Trophoblast cell (in vitro differentiated cells and primary cell): ENCODE measurements around the gene LPP.
A peak's percentile ranks its signal among the peaks of the same experiment; 100 is the strongest.

Experiments used
- DNase-seq, 2 donors: peaks; one replicate each; pipeline ENCODE4 v3.0.0-alpha.2; 2016
- H2AFZ ChIP-seq: 2 replicates; pipeline ENCODE4 v1.6.1; 2013; ENCODE audit warnings: low read length, moderate library complexity, mild to moderate bottlenecking; ENCODE audit not compliant: insufficient read depth, poor library complexity
- H2AK5ac ChIP-seq: 2 replicates; pipeline ENCODE4 v1.6.1; 2013; ENCODE audit warnings: mild to moderate bottlenecking, low read length
- H2BK120ac ChIP-seq: 2 replicates; pipeline ENCODE4 v1.6.1; 2013; ENCODE audit warnings: low read length, mild to moderate bottlenecking, moderate library complexity; ENCODE audit not compliant: insufficient read depth, poor library complexity
- H2BK12ac ChIP-seq: 2 replicates; pipeline ENCODE4 v1.6.1; 2013; ENCODE audit warnings: mild to moderate bottlenecking, low read length, moderate library complexity
- H2BK5ac ChIP-seq: 2 replicates; pipeline ENCODE4 v1.6.1; 2013; ENCODE audit warnings: low read length, low read depth, moderate library complexity, mild to moderate bottlenecking; ENCODE audit not compliant: poor library complexity
- H3K14ac ChIP-seq: 2 replicates; pipeline ENCODE4 v1.6.1; 2013; ENCODE audit warnings: mild to moderate bottlenecking, low read length
- H3K18ac ChIP-seq: 2 replicates; pipeline ENCODE4 v1.6.1; 2013; ENCODE audit warnings: mild to moderate bottlenecking, low read length
- H3K23ac ChIP-seq: 2 replicates; pipeline ENCODE4 v1.6.1; 2013; ENCODE audit warnings: low read length
- H3K27ac ChIP-seq: 2 replicates; pipeline ENCODE4 v1.5.1; 2013; ENCODE audit warnings: low read depth, mild to moderate bottlenecking, inconsistent platforms, low read length, moderate library complexity
- H3K27me3 ChIP-seq: 2 replicates; pipeline ENCODE4 v1.6.1; 2013; ENCODE audit warnings: inconsistent platforms, mild to moderate bottlenecking, low read length, moderate library complexity; ENCODE audit not compliant: insufficient read depth
- H3K36me3 ChIP-seq, 2 experiments: 1 replicate in 1 of 2; 2 replicates in 1 of 2; pipeline ENCODE4 v1.6.1; 2013; ENCODE audit warnings: low read length in 2 of 2, mild to moderate bottlenecking in 2 of 2, moderate library complexity in 1 of 2; ENCODE audit not compliant: insufficient read depth in 2 of 2, control insufficient read depth in 1 of 2
- H3K4ac ChIP-seq: 2 replicates; pipeline ENCODE4 v1.6.1; 2013; ENCODE audit warnings: low read depth, mild to moderate bottlenecking, low read length, moderate library complexity
- H3K4me1 ChIP-seq, 2 experiments: 1 replicate in 1 of 2; 2 replicates in 1 of 2; pipeline ENCODE4 v1.6.1; 2013; ENCODE audit warnings: low read length in 2 of 2, mild to moderate bottlenecking in 2 of 2, moderate library complexity in 1 of 2; ENCODE audit not compliant: insufficient read depth in 2 of 2, control insufficient read depth in 1 of 2
- H3K4me2 ChIP-seq: 2 replicates; pipeline ENCODE4 v1.6.1; 2013; ENCODE audit warnings: inconsistent platforms, mild to moderate bottlenecking, low read length, moderate library complexity
- H3K4me3 ChIP-seq: 2 replicates; pipeline ENCODE4 v1.5.1; 2013; ENCODE audit warnings: mild to moderate bottlenecking, low read depth, low read length, inconsistent platforms
- H3K79me1 ChIP-seq: one replicate; pipeline ENCODE4 v1.6.1; 2013; ENCODE audit warnings: low read length
- H3K79me2 ChIP-seq: 2 replicates; pipeline ENCODE4 v1.6.1; 2013; ENCODE audit warnings: low read length, mild to moderate bottlenecking; ENCODE audit not compliant: control insufficient read depth, insufficient read depth, poor library complexity
- H3K9ac ChIP-seq: 2 replicates; pipeline ENCODE4 v1.6.1; 2013; ENCODE audit warnings: mild to moderate bottlenecking, low read length
- H3K9me3 ChIP-seq: 2 replicates; pipeline ENCODE4 v1.6.1; 2013; ENCODE audit warnings: low read depth, mild to moderate bottlenecking, control low read depth, inconsistent platforms, low read length; ENCODE audit not compliant: insufficient read depth
- H4K12ac ChIP-seq: 2 replicates; pipeline ENCODE4 v1.6.1; 2013; ENCODE audit warnings: low read depth, mild to moderate bottlenecking, low read length, moderate library complexity
- H4K8ac ChIP-seq: 2 replicates; pipeline ENCODE4 v1.6.1; 2013; ENCODE audit warnings: low read depth, mild to moderate bottlenecking, low read length, moderate library complexity
- H4K91ac ChIP-seq: one replicate; pipeline ENCODE4 v1.6.1; 2013; ENCODE audit warnings: low read depth, mild to moderate bottlenecking, low read length, moderate library complexity
- WGBS: extraction: QIAGEN DNeasy Blood & Tissue Kit; methylation state at CpG from one replicate; pipeline ENCODE4 v1.1.7; 2013; ENCODE audit warnings: missing lambda C conversion rate; ENCODE audit not compliant: insufficient read length, insufficient coverage; ENCODE audit errors: extremely low coverage; 5-methylcytosine and 5-hydroxymethylcytosine counted together

LPP gene

GRCh38 chr3:188192034-188192433 lies 38.1 kb downstream of the LPP start:
- peaks cover 4% of the 10 kb centered on the region for H3K79me2 ChIP-seq
- H4K12ac ChIP-seq, result no peak overlapping the region
- H2BK12ac ChIP-seq, result no peak overlapping the region
- no peak overlapping the region for H3K4me2 ChIP-seq
- H3K9me3 ChIP-seq, result no peaks in the 10 kb centered on the region
- H2AK5ac ChIP-seq, result no peak overlapping the region
- no peak overlapping the region for H4K91ac ChIP-seq
- no peak overlapping the region for H3K4ac ChIP-seq
- no peak overlapping the region for H2BK5ac ChIP-seq
- DNase-seq, result no peak
- H3K23ac ChIP-seq, result no peak overlapping the region
- H3K9ac ChIP-seq, result no peak overlapping the region
- H2BK120ac ChIP-seq, result no peak overlapping the region
- H3K4me3 ChIP-seq, result no peak overlapping the region
- no peak overlapping the region for H3K14ac ChIP-seq
- peaks cover under 1% of the 10 kb centered on the region for H3K79me1 ChIP-seq
- peaks cover 6 to 7% of the 10 kb centered on the region in 2 experiments for H3K36me3 ChIP-seq
- H3K27me3 ChIP-seq, result no peaks in the 10 kb centered on the region
- WGBS, result no CpG with 5 or more reads among the region's 2 CpGs
- H3K27ac ChIP-seq, result no peak overlapping the region
- H3K4me1 ChIP-seq, result peaks cover 5 to 11% of the 10 kb centered on the region in 2 experiments
- no peak overlapping the region for H4K8ac ChIP-seq
- H2AFZ ChIP-seq, result no peak overlapping the region
- H3K18ac ChIP-seq, result no peak overlapping the region

- no peak overlapping the region for H2BK5ac ChIP-seq
- H4K8ac ChIP-seq, result no peak overlapping the region
- H3K36me3 ChIP-seq, result peaks cover 3 to 7% of the 10 kb centered on the region in 2 experiments
Measured at GRCh38 chr3:188194332-188194731, 40.4 kb downstream of the LPP start.

GRCh38 chr3:188196232-188196990 lies 42.5 kb downstream of the LPP start:
- no peak overlapping the region for H2BK120ac ChIP-seq
- no peak overlapping the region for H2BK5ac ChIP-seq
- H2AK5ac ChIP-seq, result no peak overlapping the region
- no peak overlapping the region for H2AFZ ChIP-seq
- H3K4ac ChIP-seq, result no peak overlapping the region
- H3K4me2 ChIP-seq, result no peak overlapping the region
- DNase-seq, result no peak
- no peak overlapping the region for H3K4me3 ChIP-seq
- H2BK12ac ChIP-seq, result no peak overlapping the region
- no CpG with 5 or more reads among the region's 6 CpGs for WGBS
- peak overlapping the region; percentile 0 for H4K91ac ChIP-seq
- peaks cover 3% of the 10 kb centered on the region for H3K79me1 ChIP-seq
- H3K23ac ChIP-seq, result no peak overlapping the region
- no peak overlapping the region for H3K14ac ChIP-seq
- H3K79me2 ChIP-seq, result no peaks in the 10 kb centered on the region
- H3K27me3 ChIP-seq, result no peaks in the 10 kb centered on the region
- H3K9me3 ChIP-seq, result no peaks in the 10 kb centered on the region
- H3K9ac ChIP-seq, result no peak overlapping the region
- H4K8ac ChIP-seq, result no peak overlapping the region
- H4K12ac ChIP-seq, result no peak overlapping the region
- peaks cover 22 to 31% of the 10 kb centered on the region in 2 experiments for H3K4me1 ChIP-seq
- H3K18ac ChIP-seq, result no peak overlapping the region
- H3K27ac ChIP-seq, result peak overlapping the region; percentile 20
- peaks cover 1 to 5% of the 10 kb centered on the region in 2 experiments for H3K36me3 ChIP-seq

More at GRCh38 chr3:188194332-188194731, 40.4 kb downstream of the LPP start:
- Histone ChIP-seq H3K18ac (no peak overlapping the region), H2AFZ (no peak overlapping the region), H2BK12ac (no peak overlapping the region), H3K4me2 (no peak overlapping the region), H3K79me1 (peaks cover 3% of the 10 kb centered on the region), H2BK120ac (no peak overlapping the region), H3K4ac (no peak overlapping the region), H3K27ac (no peak overlapping the region), H3K27me3 (no peaks in the 10 kb centered on the region), H3K4me3 (no peak overlapping the region), H3K79me2 (peaks cover 3% of the 10 kb centered on the region), H3K4me1 (peaks cover 21 to 30% of the 10 kb centered on the region in 2 experiments), H3K23ac (no peak overlapping the region), H2AK5ac (no peak overlapping the region), H3K14ac (no peak overlapping the region), H4K91ac (no peak overlapping the region), H3K9ac (no peak overlapping the region), H4K12ac (no peak overlapping the region), H3K9me3 (no peaks in the 10 kb centered on the region)
- WGBS, result no CpG with 5 or more reads among the region's 2 CpGs
- DNase-seq, result no peak

- peak overlapping the region; percentile 16 for H3K4me2 ChIP-seq
- no peak overlapping the region for H3K18ac ChIP-seq
- H3K36me3 ChIP-seq, result peaks cover 0 to 4% of the 10 kb centered on the region in 2 experiments
- no peak overlapping the region for H4K12ac ChIP-seq
- H3K14ac ChIP-seq, result no peak overlapping the region
- no peak overlapping the region for H3K23ac ChIP-seq
- no peak overlapping the region for H3K9ac ChIP-seq
- no peak overlapping the region for H2AK5ac ChIP-seq
- H4K8ac ChIP-seq, result no peak overlapping the region
- no peak overlapping the region for H2BK5ac ChIP-seq
- no peaks in the 10 kb centered on the region for H3K9me3 ChIP-seq
- H2BK120ac ChIP-seq, result no peak overlapping the region
- H3K4me3 ChIP-seq, result no peak overlapping the region
- H3K27me3 ChIP-seq, result no peaks in the 10 kb centered on the region
- H3K27ac ChIP-seq, result peak overlapping the region; percentile 70
- H2BK12ac ChIP-seq, result no peak overlapping the region
- H4K91ac ChIP-seq, result no peak overlapping the region
- no peaks in the 10 kb centered on the region for H3K79me2 ChIP-seq
- no CpG with 5 or more reads among the region's 8 CpGs for WGBS
- peaks cover 3% of the 10 kb centered on the region for H3K79me1 ChIP-seq
- H3K4ac ChIP-seq, result no peak overlapping the region
- H2AFZ ChIP-seq, result no peak overlapping the region
- H3K4me1 ChIP-seq, result peaks cover 22 to 31% of the 10 kb centered on the region in 2 experiments
- DNase-seq, result no peak
Measured at GRCh38 chr3:188197388-188197847, 43.5 kb downstream of the LPP start.
